Endothelial cell of umbilical vein (primary cell): ENCODE measurements around the gene TOMM34. TPM values are rescaled to one million over a fixed set of nuclear protein-coding genes. Genes with fewer than 3 reads are reported as not detected.
A peak's percentile ranks its signal among the peaks of the same experiment; 100 is the strongest.

Experiments
- BruUV-seq: library from RNA; stranded (reverse); fragments of 400-500 nt; replicated peaks from 2 replicates; lab custom pipeline; 2021; lab: Mats Ljungman, UMichigan
- CTCF ChIA-PET: fragments of 300-600, 350-600 bp; sonication (Branson Sonifier 250); formaldehyde crosslinking; loops from one replicate; lab custom pipeline; 2021; ENCODE audit warnings: antibody characterized with exemption, inconsistent platforms; lab: Charles Lee
- POLR2A ChIA-PET: fragments of 300-600, 350-600 bp; sonication (Branson Sonifier 250); formaldehyde crosslinking; loops from one replicate; lab custom pipeline; 2021; ENCODE audit warnings: antibody characterized with exemption, inconsistent platforms; lab: Charles Lee
- DNase-seq: peaks from one replicate; pipeline ENCODE4 v3.0.0-alpha.2; 2011; ENCODE audit warnings: low read depth, low spot score
- FAIRE-seq: peaks from 2 replicates; lab custom pipeline; 2011; peaks lifted over from hg19 to GRCh38; lab: Jason Lieb, UNC
- H2AFZ ChIP-seq: 2 replicates; pipeline ENCODE4 v1.6.0; 2012; ENCODE audit warnings: low read depth, low read length, control low read depth, inconsistent platforms
- H3K27ac ChIP-seq: 2 replicates; pipeline ENCODE4 v1.5.1; 2011; ENCODE audit warnings: low read depth, mild to moderate bottlenecking, control low read depth, low read length, moderate library complexity; ENCODE audit not compliant: insufficient read depth
- H3K27me3 ChIP-seq, 2 experiments: 2 replicates each; pipeline versions ENCODE4 v1.6.0 to v1.6.1; 2011; ENCODE audit warnings: low read length in 2 of 2, mixed read lengths in 1 of 2; ENCODE audit not compliant: control insufficient read depth in 2 of 2, insufficient read depth in 2 of 2
- H3K36me3 ChIP-seq, 2 experiments: 2 replicates in 1 of 2; 3 replicates in 1 of 2; pipeline ENCODE4 v1.5.1; 2011; ENCODE audit warnings: low read length in 2 of 2, mild to moderate bottlenecking in 1 of 2, moderate library complexity in 1 of 2; ENCODE audit not compliant: control insufficient read depth in 2 of 2, insufficient read depth in 2 of 2; ENCODE audit errors: extremely low read depth in 1 of 2
- H3K4me1 ChIP-seq: 3 replicates; pipeline ENCODE4 v1.5.1; 2011; ENCODE audit warnings: mild to moderate bottlenecking, low read length; ENCODE audit not compliant: control insufficient read depth, insufficient read depth; ENCODE audit errors: extremely low read depth
- H3K4me2 ChIP-seq: 2 replicates; pipeline ENCODE4 v1.6.1; 2011; ENCODE audit warnings: low read length, control low read depth, mixed read lengths; ENCODE audit not compliant: insufficient read depth
- H3K4me3 ChIP-seq, 3 experiments: fragments of 200-600 bp in 1 of 3; sonication (generic), shearing (Covaris generic) in 1 of 3; replicated peaks in 1 of 3; 2 replicates each; pipeline ENCODE4 v1.5.1; 2011 to 2016; ENCODE audit warnings: control low read depth in 3 of 3, low read length in 3 of 3, mild to moderate bottlenecking in 2 of 3, inconsistent platforms in 1 of 3, low read depth in 1 of 3, moderate library complexity in 1 of 3; ENCODE audit not compliant: insufficient read depth in 1 of 3
- H3K79me2 ChIP-seq: 2 replicates; pipeline ENCODE4 v1.6.0; 2012; ENCODE audit warnings: low read length, inconsistent platforms; ENCODE audit not compliant: control insufficient read depth, insufficient read depth
- H3K9ac ChIP-seq: replicated peaks from 2 replicates; pipeline ENCODE3; 2011; ENCODE audit warnings: low read length, control low read depth; ENCODE audit not compliant: insufficient read depth; ENCODE audit errors: extremely low read depth
- H3K9me1 ChIP-seq: replicated peaks from 3 replicates; pipeline ENCODE4 v1.6.0; 2011; ENCODE audit warnings: mild to moderate bottlenecking, low read length; ENCODE audit not compliant: control insufficient read depth, insufficient read depth; ENCODE audit errors: extremely low read depth
- H3K9me3 ChIP-seq: replicated peaks from 2 replicates; pipeline ENCODE4 v1.5.1; 2012; ENCODE audit warnings: low read length, inconsistent platforms; ENCODE audit not compliant: control insufficient read depth, insufficient read depth
- H4K20me1 ChIP-seq: replicated peaks from 2 replicates; pipeline ENCODE3; 2011; ENCODE audit warnings: mild to moderate bottlenecking, low read length; ENCODE audit not compliant: control insufficient read depth, insufficient read depth; ENCODE audit errors: extremely low read depth
- CTCF ChIP-seq, 2 donors: IDR thresholded peaks; 1 replicate in 1 of 2; 2 replicates in 1 of 2; pipeline ENCODE4 v1.5.1; 2011; ENCODE audit warnings: low read length in 2 of 2, mild to moderate bottlenecking in 2 of 2, moderate library complexity in 2 of 2, control low read depth in 1 of 2, inconsistent platforms in 1 of 2, low read depth in 1 of 2; ENCODE audit not compliant: insufficient read depth in 1 of 2; ENCODE audit errors: extremely low read depth in 1 of 2
- EZH2 ChIP-seq: IDR thresholded peaks from 2 replicates; pipeline ENCODE4 v1.6.1; 2012; ENCODE audit warnings: borderline replicate concordance, low read depth, mild to moderate bottlenecking, moderate library complexity, low read length, inconsistent platforms; ENCODE audit not compliant: severe bottlenecking
- FOS ChIP-seq: IDR thresholded peaks from 2 replicates; pipeline ENCODE4 v1.6.1; 2011; ENCODE audit warnings: mild to moderate bottlenecking, low read length, moderate library complexity, borderline replicate concordance; ENCODE audit not compliant: insufficient read depth
- MAX ChIP-seq: IDR thresholded peaks from 2 replicates; pipeline ENCODE4 v1.6.1; 2011; ENCODE audit not compliant: insufficient read depth, insufficient read length
- MYC ChIP-seq: IDR thresholded peaks from one replicate; pipeline ENCODE4 v1.6.1; 2011; ENCODE audit warnings: mild to moderate bottlenecking, low read depth, low read length
- POLR2A ChIP-seq: IDR thresholded peaks from 2 replicates; pipeline ENCODE4 v1.6.1; 2012; ENCODE audit warnings: low read depth, mild to moderate bottlenecking, control low read depth, low read length
- POLR2AphosphoS5 ChIP-seq: IDR thresholded peaks from 2 replicates; pipeline ENCODE4 v1.6.1; 2012; ENCODE audit warnings: low read depth, mild to moderate bottlenecking, control low read depth, low read length, moderate library complexity; ENCODE audit not compliant: insufficient read depth
- dilution Hi-C: fragments of 300-500 bp; cut with MboI; formaldehyde crosslinking; loops from one replicate; pipeline ENCODE4 v1.15.0; 2019; ENCODE audit warnings: low sequenced_read_pairs; ENCODE audit not compliant: extremely low pct_ligation_motif_present
- intact Hi-C: fragments of 100-400 bp; cut with micrococcal nuclease; formaldehyde crosslinking; loops from one replicate; pipeline ENCODE4 v1.10.0; 2022
- polyA plus RNA-seq, 4 experiments: library from polyadenylated mRNA; depleted of rRNA in 3 of 4; stranded (reverse) in 3 of 4; unstranded in 1 of 4; fragments of >200 nt; gene quantifications; 2 replicates each; pipeline versions ENCODE4 v1.2.1 to v1.2.3, GENCODE V29; 2011 to 2012; ENCODE audit warnings: missing spikeins in 1 of 4
- total RNA-seq: library from RNA; stranded (reverse); gene quantifications from 2 replicates; pipeline ENCODE4 v1.2.3, GENCODE V29; 2021

Gene TOMM34
- total and polyA plus RNA-seq, 2 donors (not counting 3 experiments of a cell fraction or from before 2014, with no cell fraction given), result 36.3 to 44.2 TPM

GRCh38 chr20:44909872-44910689, 50.1 kb downstream of the TOMM34 start, which contains the start of gene PABPC1L:
PABPC1L (plus strand) TSS chr20:44910060; CDS start chr20:44910144, 84 bp downstream.
- FAIRE-seq, result no peak
- Histone ChIP-seq H3K79me2 (no peaks in the 10 kb centered on the region), H3K27ac (no peak within 1 kb of the TSS), H3K27me3 (no peaks in the 10 kb centered on the region), H3K9ac (peak within 1 kb of the TSS; percentile 15), H3K9me3 (no peaks in the 10 kb centered on the region), H3K4me1 (peaks cover 12% of the 10 kb centered on the region), H3K36me3 (peaks cover 6 to 16% of the 10 kb centered on the region in 2 experiments), H4K20me1 (no peaks in the 10 kb centered on the region), H2AFZ (peak within 1 kb of the TSS; percentile 53), H3K9me1 (no peaks in the 10 kb centered on the region), H3K4me2 (peak within 1 kb of the TSS; percentile 59), H3K4me3 (peak within 1 kb of the TSS; percentile 43 to 62 (median 51))
- intact Hi-C loops (loop anchor here (1.0 to 5.0 kb wide), 4 partner anchors 22 to 382 kb away; partner anchors contain the start of gene TOMM34), dilution Hi-C loops (no loop called here)
- no peak for DNase-seq
- no TSS peak for BruUV-seq
- peak; percentile 47 for TF ChIP-seq POLR2A
- no peak for TF ChIP-seq MAX
- peak; percentile 79 for TF ChIP-seq POLR2AphosphoS5
- no peak for TF ChIP-seq MYC
- no peak for TF ChIP-seq CTCF (IDR thresholded peaks at IDR 0.05; ENCODE audit: extremely low read depth in 1 of 2, insufficient read depth in 1 of 2, low read depth in 1 of 2, low read length in 2 of 2)
- no peak for TF ChIP-seq FOS
- no peak for TF ChIP-seq EZH2
- ChIA-PET CTCF (interaction anchor here (0.6 to 1.7 kb wide), 4 partner anchors 22 to 186 kb away, joined by 3 to 8 read pairs (median 3); no protein-coding TSS in a partner anchor), POLR2A (interaction anchor here (0.7 kb wide), 1 partner anchor 31 kb away, joined by 4 read pairs; no protein-coding TSS in a partner anchor)
